PC-3 (cell line): ENCODE results near the gene SRSF12.

Experiments used
- EZH2 ChIP-seq: fragments of 300-600 bp; sonication (generic); IDR thresholded peaks from one replicate; pipeline ENCODE4 v1.6.1; 2017; ENCODE audit warnings: antibody characterized with exemption, mild to moderate bottlenecking, low read length; ENCODE audit not compliant: unreplicated experiment
- EZH2phosphoT487 ChIP-seq: fragments of 300-600 bp; sonication (generic); IDR thresholded peaks from 2 replicates; pipeline ENCODE4 v1.6.1; 2018; ENCODE audit warnings: mild to moderate bottlenecking, antibody characterized with exemption, low read length, borderline replicate concordance
- TF ChIP-seq, protein P1 (sequence below): fragments of 300-600 bp; sonication (generic); conservative IDR thresholded peaks from 2 replicates; pipeline ENCODE4 v1.5.1; 2017; ENCODE audit warnings: antibody characterized with exemption, low read depth, mild to moderate bottlenecking, low read length

DNA sequence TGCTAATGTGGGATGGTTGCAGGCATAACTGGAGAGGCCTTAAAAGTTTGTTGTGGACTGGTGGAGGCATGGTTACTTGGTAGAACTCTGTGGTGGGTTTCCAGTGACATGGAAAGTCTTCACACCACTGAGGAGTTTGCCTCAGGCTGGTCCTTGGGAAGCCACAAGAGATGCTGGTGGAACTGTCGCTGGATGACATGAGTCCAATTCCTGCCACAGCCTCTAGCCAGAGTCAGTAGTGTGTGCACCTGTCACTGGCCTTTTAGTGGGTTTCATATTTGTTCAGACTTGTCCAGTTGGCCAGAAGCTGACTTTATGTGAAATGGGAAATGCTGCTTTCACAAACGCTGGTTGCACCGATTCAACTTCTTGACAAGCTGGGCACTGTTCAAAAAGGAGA lies 13.7 kb upstream of the SRSF12 start:
- TF ChIP-seq, protein P1, sequence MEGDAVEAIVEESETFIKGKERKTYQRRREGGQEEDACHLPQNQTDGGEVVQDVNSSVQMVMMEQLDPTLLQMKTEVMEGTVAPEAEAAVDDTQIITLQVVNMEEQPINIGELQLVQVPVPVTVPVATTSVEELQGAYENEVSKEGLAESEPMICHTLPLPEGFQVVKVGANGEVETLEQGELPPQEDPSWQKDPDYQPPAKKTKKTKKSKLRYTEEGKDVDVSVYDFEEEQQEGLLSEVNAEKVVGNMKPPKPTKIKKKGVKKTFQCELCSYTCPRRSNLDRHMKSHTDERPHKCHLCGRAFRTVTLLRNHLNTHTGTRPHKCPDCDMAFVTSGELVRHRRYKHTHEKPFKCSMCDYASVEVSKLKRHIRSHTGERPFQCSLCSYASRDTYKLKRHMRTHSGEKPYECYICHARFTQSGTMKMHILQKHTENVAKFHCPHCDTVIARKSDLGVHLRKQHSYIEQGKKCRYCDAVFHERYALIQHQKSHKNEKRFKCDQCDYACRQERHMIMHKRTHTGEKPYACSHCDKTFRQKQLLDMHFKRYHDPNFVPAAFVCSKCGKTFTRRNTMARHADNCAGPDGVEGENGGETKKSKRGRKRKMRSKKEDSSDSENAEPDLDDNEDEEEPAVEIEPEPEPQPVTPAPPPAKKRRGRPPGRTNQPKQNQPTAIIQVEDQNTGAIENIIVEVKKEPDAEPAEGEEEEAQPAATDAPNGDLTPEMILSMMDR, result no peak
- TF ChIP-seq EZH2phosphoT487, result no peak
- no peak for TF ChIP-seq EZH2
